Uterus (tissue), 2 donors: ENCODE measurements around the gene PHYHD1.

Experiments used
- POLR2A ChIP-seq, 2 donors: fragments of 450-650 bp; IDR thresholded peaks; one replicate each; pipeline ENCODE4 v1.6.1; 2016; ENCODE audit warnings: antibody characterized with exemption in 2 of 2, mild to moderate bottlenecking in 1 of 2, moderate library complexity in 1 of 2
- TF ChIP-seq, protein P1 (sequence below), 4 experiments: fragments of 200-600 bp in 2 of 4; fragments of 450-650 bp in 2 of 4; sonication (generic) in 2 of 4; IDR thresholded peaks; one replicate each; pipeline ENCODE4 v1.5.1; 2016 to 2019; ENCODE audit warnings: antibody characterized with exemption in 4 of 4, mild to moderate bottlenecking in 2 of 4, moderate library complexity in 1 of 4

DNA sequence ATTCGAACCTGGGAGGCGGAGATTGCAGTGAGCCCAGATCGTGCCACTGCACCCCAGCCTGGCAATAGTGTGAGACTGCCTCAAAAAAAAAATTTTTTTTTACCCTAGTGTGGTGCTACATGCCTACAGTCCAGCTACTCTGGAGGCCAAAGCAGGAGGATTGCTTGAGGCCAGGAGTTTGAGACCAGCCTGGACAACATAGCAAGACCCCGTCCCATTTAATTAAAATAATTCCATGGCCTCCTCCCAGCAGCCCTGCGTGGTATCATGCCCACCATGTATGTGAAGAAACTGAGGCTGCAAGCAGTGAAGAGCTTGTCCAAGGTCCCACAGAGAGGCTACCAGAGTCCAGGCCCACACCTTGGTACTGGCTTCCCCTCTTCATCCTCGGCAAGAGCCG is 19.4 kb upstream of the PHYHD1 start:
- TF ChIP-seq, protein P1, sequence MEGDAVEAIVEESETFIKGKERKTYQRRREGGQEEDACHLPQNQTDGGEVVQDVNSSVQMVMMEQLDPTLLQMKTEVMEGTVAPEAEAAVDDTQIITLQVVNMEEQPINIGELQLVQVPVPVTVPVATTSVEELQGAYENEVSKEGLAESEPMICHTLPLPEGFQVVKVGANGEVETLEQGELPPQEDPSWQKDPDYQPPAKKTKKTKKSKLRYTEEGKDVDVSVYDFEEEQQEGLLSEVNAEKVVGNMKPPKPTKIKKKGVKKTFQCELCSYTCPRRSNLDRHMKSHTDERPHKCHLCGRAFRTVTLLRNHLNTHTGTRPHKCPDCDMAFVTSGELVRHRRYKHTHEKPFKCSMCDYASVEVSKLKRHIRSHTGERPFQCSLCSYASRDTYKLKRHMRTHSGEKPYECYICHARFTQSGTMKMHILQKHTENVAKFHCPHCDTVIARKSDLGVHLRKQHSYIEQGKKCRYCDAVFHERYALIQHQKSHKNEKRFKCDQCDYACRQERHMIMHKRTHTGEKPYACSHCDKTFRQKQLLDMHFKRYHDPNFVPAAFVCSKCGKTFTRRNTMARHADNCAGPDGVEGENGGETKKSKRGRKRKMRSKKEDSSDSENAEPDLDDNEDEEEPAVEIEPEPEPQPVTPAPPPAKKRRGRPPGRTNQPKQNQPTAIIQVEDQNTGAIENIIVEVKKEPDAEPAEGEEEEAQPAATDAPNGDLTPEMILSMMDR (IDR thresholded peaks at IDR 0.05): no peak
- no peak for TF ChIP-seq POLR2A (IDR thresholded peaks at IDR 0.05)
